ENCODE results near the gene GJC3.
"Not testable (repeated sequence)": the region's sequence is repeated elsewhere in the genome, so short reads cannot be mapped to it uniquely, and the experiment has no call there.

GJC3 gene

GRCh38 chr7:99897322-99898022 lies 31.9 kb downstream of the GJC3 start (continued):
- TF ChIP-seq TSHZ2 (CRISPR knock-in tag; IDR thresholded peaks at IDR 0.05) (no peak), TCF4 (CRISPR knock-in tag; IDR thresholded peaks at IDR 0.05; ENCODE audit: borderline replicate concordance) (no peak), ZNF8 (CRISPR knock-in tag; IDR thresholded peaks at IDR 0.05) (no peak), ISL1 (CRISPR knock-in tag; IDR thresholded peaks at IDR 0.05) (no peak), ESRRG (CRISPR knock-in tag; IDR thresholded peaks at IDR 0.05) (no peak)

GRCh38 chr7:99894738-99895137 lies 34.7 kb downstream of the GJC3 start:
- no peak for ATAC-seq
- TF ChIP-seq RARB (CRISPR knock-in tag; IDR thresholded peaks at IDR 0.05), result no peak
- no peak for TF ChIP-seq ZFP30 (CRISPR knock-in tag; IDR thresholded peaks at IDR 0.05)
- no peak for TF ChIP-seq TCF4 (CRISPR knock-in tag; IDR thresholded peaks at IDR 0.05; ENCODE audit: borderline replicate concordance)
- TF ChIP-seq ZNF8 (CRISPR knock-in tag; IDR thresholded peaks at IDR 0.05), result no peak

DNA sequence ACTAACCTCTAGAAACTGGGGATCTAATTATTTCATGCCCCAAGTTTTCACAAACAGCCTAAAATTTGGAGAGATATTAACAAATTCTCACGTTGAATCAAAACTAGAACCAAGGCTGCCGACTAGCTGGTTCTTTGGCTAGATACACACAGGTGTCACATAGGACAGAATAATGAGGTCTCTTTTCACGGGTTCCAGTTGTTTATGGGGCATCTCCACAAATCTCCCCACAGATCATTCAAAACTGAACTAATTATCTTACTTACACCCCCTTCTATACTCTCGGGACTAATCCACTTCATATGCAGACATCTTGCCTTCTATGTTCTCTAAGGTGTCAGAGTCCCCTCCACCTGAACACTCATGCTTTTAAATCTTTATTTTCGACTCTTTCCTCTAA lies 36.1 kb downstream of the GJC3 start:
- TF ChIP-seq ZFP3 (CRISPR knock-in tag; IDR thresholded peaks at IDR 0.05) (no peak), ISL1 (CRISPR knock-in tag; IDR thresholded peaks at IDR 0.05) (no peak), POU6F1 (CRISPR knock-in tag; IDR thresholded peaks at IDR 0.05; ENCODE audit: borderline replicate concordance, low read depth) (no peak), ZNF8 (CRISPR knock-in tag; IDR thresholded peaks at IDR 0.05) (no peak), CREB5 (CRISPR knock-in tag; IDR thresholded peaks at IDR 0.05; ENCODE audit: low read depth) (no peak), BACH2 (CRISPR knock-in tag; IDR thresholded peaks at IDR 0.05; ENCODE audit: borderline replicate concordance) (no peak), RARB (CRISPR knock-in tag; IDR thresholded peaks at IDR 0.05) (no peak), ESRRG (CRISPR knock-in tag; IDR thresholded peaks at IDR 0.05) (no peak)
- TF ChIP-seq, protein P1, sequence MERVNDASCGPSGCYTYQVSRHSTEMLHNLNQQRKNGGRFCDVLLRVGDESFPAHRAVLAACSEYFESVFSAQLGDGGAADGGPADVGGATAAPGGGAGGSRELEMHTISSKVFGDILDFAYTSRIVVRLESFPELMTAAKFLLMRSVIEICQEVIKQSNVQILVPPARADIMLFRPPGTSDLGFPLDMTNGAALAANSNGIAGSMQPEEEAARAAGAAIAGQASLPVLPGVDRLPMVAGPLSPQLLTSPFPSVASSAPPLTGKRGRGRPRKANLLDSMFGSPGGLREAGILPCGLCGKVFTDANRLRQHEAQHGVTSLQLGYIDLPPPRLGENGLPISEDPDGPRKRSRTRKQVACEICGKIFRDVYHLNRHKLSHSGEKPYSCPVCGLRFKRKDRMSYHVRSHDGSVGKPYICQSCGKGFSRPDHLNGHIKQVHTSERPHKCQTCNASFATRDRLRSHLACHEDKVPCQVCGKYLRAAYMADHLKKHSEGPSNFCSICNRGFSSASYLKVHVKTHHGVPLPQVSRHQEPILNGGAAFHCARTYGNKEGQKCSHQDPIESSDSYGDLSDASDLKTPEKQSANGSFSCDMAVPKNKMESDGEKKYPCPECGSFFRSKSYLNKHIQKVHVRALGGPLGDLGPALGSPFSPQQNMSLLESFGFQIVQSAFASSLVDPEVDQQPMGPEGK (CRISPR knock-in tag; IDR thresholded peaks at IDR 0.05; ENCODE audit: borderline replicate concordance), result no peak

DNA sequence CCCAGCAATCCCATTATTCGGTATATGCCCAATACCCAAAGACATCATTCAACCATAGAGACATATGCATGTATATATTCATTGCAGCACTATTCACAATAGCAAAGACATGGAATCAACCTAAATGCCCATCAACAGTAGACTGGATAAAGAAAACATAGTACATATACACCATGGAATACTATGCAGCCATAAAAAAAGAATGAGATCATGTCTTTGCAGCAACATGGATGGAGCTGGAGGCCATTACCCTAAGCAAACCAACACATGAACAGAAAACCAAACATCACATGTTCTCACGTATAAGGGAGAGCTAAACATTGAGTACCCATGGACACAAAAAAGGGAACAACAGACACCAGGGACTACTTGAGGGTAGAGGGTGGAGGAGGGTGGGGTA lies 39.1 kb downstream of the GJC3 start:
- not testable (repeated sequence) for ATAC-seq

More for the DNA sequence above, 36.1 kb downstream of the GJC3 start:
- no peak for ATAC-seq

GRCh38 chr7:99888366-99888765 lies 41.1 kb downstream of the GJC3 start:
- ATAC-seq, result not testable (repeated sequence)

DNA sequence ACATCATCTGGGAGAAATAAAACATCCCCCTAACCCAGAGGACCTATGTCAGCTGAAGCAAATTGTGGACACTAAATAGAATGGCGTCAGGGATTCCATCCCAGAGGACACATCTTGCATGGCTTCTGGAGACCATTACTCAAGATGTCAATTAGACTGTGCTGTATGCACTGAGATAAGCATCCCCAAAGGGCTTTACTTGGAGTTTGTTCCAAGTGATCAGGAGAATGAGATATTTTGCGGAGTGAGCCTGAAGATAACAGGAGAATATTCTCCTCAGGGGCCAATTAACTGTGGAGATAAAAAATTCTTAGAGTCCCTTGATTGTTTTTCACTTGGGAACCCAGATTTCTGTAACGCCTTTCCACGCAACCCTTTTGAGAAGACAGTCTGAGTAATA lies 48.0 kb downstream of the GJC3 start:
- TF ChIP-seq ZC3H10 (CRISPR knock-in tag; IDR thresholded peaks at IDR 0.05) (no peak), POU6F1 (CRISPR knock-in tag; IDR thresholded peaks at IDR 0.05; ENCODE audit: borderline replicate concordance, low read depth) (no peak), TCF4 (CRISPR knock-in tag; IDR thresholded peaks at IDR 0.05; ENCODE audit: borderline replicate concordance) (no peak), GLIS3 (CRISPR knock-in tag; IDR thresholded peaks at IDR 0.05) (no peak), TSHZ2 (CRISPR knock-in tag; IDR thresholded peaks at IDR 0.05) (no peak), ZNF8 (CRISPR knock-in tag; IDR thresholded peaks at IDR 0.05) (no peak), RARB (CRISPR knock-in tag; IDR thresholded peaks at IDR 0.05) (no peak), ZFP30 (CRISPR knock-in tag; IDR thresholded peaks at IDR 0.05) (no peak), PPARA (CRISPR knock-in tag; IDR thresholded peaks at IDR 0.05; ENCODE audit: borderline replicate concordance) (no peak), CSDC2 (CRISPR knock-in tag; IDR thresholded peaks at IDR 0.05) (no peak)
- TF ChIP-seq, protein P1 (CRISPR knock-in tag; IDR thresholded peaks at IDR 0.05; ENCODE audit: borderline replicate concordance), result no peak
- ATAC-seq, result no peak

All from SK-N-SH treated with all-trans-retinoic acid at 6 μM for 48 hours (cell line).